ENCODE data around the gene ZYG11B.

DNA sequence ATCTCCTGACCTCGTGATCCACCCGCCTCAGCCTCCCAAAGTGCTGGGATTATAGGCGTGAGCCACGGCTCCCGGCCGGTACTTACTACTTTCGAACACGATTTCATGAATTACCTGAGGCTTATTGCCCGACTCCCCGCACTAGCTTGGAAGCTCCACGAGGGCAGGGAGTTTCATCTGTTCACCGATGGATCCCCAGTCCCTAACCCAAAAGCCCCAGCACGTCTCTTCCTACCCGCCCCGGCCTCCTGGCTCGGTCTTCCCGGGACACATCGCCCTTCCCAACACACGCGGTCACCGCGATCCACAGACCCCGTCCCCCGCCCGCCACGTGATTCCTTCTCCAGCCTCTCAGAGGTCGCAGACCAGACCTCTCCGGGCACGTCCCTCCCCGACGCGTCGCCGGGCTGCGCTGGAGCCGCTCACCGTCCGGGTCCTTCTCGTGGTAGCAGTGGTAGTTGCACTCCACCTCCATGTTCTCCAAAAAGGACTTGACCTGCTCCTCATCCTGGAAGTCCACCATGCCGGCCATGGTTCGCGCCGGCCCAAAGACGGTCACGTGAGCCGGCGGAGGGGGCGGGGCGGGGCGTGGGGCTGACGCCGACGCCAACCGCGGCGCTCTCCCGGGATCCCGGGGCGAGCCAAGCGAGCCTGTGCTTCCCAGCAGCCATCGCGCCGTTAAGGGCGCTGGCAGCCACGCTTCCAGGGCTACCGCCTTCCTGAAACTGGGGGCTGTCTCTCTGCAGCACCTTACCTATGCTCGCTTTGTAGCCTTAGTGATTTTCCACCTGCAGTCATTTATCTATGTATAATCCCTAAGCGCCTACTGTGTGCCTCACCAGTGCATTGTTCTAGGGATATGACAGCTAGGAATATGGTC is 28.2 kb upstream of the ZYG11B start, which contains the start of gene COA7:
- TF ChIP-seq POLR2AphosphoS5 (IDR thresholded peaks at IDR 0.05; ENCODE audit: borderline replicate concordance, low read depth, low read length) (peak; percentile 95), EZH2 (IDR thresholded peaks at IDR 0.05) (no peak), FOXP2 (optimal IDR thresholded peaks at IDR 0.05; ENCODE audit: control extremely low read depth, extremely low read length, insufficient read depth) (no peak)

Measured in SK-N-MC (cell line).